ENCODE data around the gene KCND2. TPM values are rescaled to one million over a fixed set of nuclear protein-coding genes. Genes with fewer than 3 reads are reported as not detected.

Gene KCND2
- total RNA-seq, 1 donor from 2014 or later, result 2.9 TPM

- peaks cover under 1% of the 10 kb centered on the region for H3K9me3 Mint-ChIP-seq
- TF ChIP-seq CTCF (IDR thresholded peaks at IDR 0.05) (no peak), EZH2phosphoT487 (IDR thresholded peaks at IDR 0.05) (no peak)
These were observed 232.8 kb downstream of the KCND2 start for GRCh38 chr7:120505770-120506169.

GRCh38 chr7:120512701-120513100 lies 239.7 kb downstream of the KCND2 start:
- Histone ChIP-seq H3K4me1 (peaks cover 12% of the 10 kb centered on the region), H4K20me1 (ENCODE audit: low read depth) (no peaks in the 10 kb centered on the region), H3K27ac (no peak overlapping the region), H3K36me3 (no peaks in the 10 kb centered on the region), H3K9me3 (ENCODE audit: low read depth) (no peaks in the 10 kb centered on the region), H2AFZ (replicated peaks) (no peak overlapping the region), H3F3A (ENCODE audit: low read depth) (no peaks in the 10 kb centered on the region), H3K9ac (no peak overlapping the region), H3K79me2 (ENCODE audit: low read depth) (no peaks in the 10 kb centered on the region), H3K4me2 (no peak overlapping the region), H3K27me3 (no peaks in the 10 kb centered on the region), H3K4me3 (no peak overlapping the region)
- Mint-ChIP-seq H3K36me3 (no peaks in the 10 kb centered on the region), H3K27ac (no peak overlapping the region), H3K9me3 (peaks cover 2% of the 10 kb centered on the region), H3K27me3 (ENCODE audit: insufficient read depth, low read depth) (no peaks in the 10 kb centered on the region), H3K4me3 (no peak overlapping the region), H3K4me1 (peaks cover 6% of the 10 kb centered on the region)
- TF ChIP-seq CTCF (IDR thresholded peaks at IDR 0.05) (no peak), EZH2phosphoT487 (IDR thresholded peaks at IDR 0.05) (no peak), EZH2 (IDR thresholded peaks at IDR 0.05) (no peak)
- DNase-seq (ENCODE audit: low spot score), result peak; percentile 19

More at GRCh38 chr7:120505770-120506169, 232.8 kb downstream of the KCND2 start:
- H3K27ac ChIP-seq, result no peak overlapping the region
- H3K9me3 ChIP-seq (ENCODE audit: low read depth), result no peaks in the 10 kb centered on the region
- Mint-ChIP-seq H3K27me3 (ENCODE audit: insufficient read depth, low read depth) (no peaks in the 10 kb centered on the region), H3K27ac (no peak overlapping the region), H3K4me3 (no peak overlapping the region), H3K4me1 (peaks cover 17% of the 10 kb centered on the region), H3K36me3 (no peaks in the 10 kb centered on the region)
- no peak overlapping the region for H3K4me2 ChIP-seq
- no peaks in the 10 kb centered on the region for H4K20me1 ChIP-seq (ENCODE audit: low read depth)
- no peaks in the 10 kb centered on the region for H3K36me3 ChIP-seq
- H2AFZ ChIP-seq (replicated peaks), result no peak overlapping the region
- peaks cover 42% of the 10 kb centered on the region for H3K4me1 ChIP-seq
- H3K4me3 ChIP-seq, result no peak overlapping the region
- no peak for DNase-seq (ENCODE audit: low spot score)
- H3K79me2 ChIP-seq (ENCODE audit: low read depth), result no peaks in the 10 kb centered on the region
- H3K9ac ChIP-seq, result no peak overlapping the region
- no peaks in the 10 kb centered on the region for H3K27me3 ChIP-seq
- H3F3A ChIP-seq (ENCODE audit: low read depth), result peaks cover 16% of the 10 kb centered on the region

GRCh38 chr7:120519224-120519623 lies 246.2 kb downstream of the KCND2 start:
- H3K27ac Mint-ChIP-seq, result no peak overlapping the region
- H3K9me3 ChIP-seq (ENCODE audit: low read depth), result no peaks in the 10 kb centered on the region

More at GRCh38 chr7:120519224-120519623, 246.2 kb downstream of the KCND2 start:
- H3K79me2 ChIP-seq (ENCODE audit: low read depth), result no peaks in the 10 kb centered on the region
- no peaks in the 10 kb centered on the region for H3K36me3 ChIP-seq
- Mint-ChIP-seq H3K4me1 (peaks cover 5% of the 10 kb centered on the region), H3K4me3 (no peak overlapping the region), H3K36me3 (no peaks in the 10 kb centered on the region), H3K9me3 (no peaks in the 10 kb centered on the region), H3K27me3 (ENCODE audit: insufficient read depth, low read depth) (no peaks in the 10 kb centered on the region)
- H3K4me3 ChIP-seq, result no peak overlapping the region
- no peak overlapping the region for H3K27ac ChIP-seq
- H3K9ac ChIP-seq, result no peak overlapping the region
- peaks cover 17% of the 10 kb centered on the region for H3K4me1 ChIP-seq
- H3F3A ChIP-seq (ENCODE audit: low read depth), result peaks cover 17% of the 10 kb centered on the region
- peak overlapping the region; percentile 59 for H2AFZ ChIP-seq (replicated peaks)
- DNase-seq (ENCODE audit: low spot score), result no peak
- no peaks in the 10 kb centered on the region for H4K20me1 ChIP-seq (ENCODE audit: low read depth)
- H3K27me3 ChIP-seq, result no peaks in the 10 kb centered on the region
- no peak overlapping the region for H3K4me2 ChIP-seq
- TF ChIP-seq EZH2 (IDR thresholded peaks at IDR 0.05), result no peak
- no peak for TF ChIP-seq CTCF (IDR thresholded peaks at IDR 0.05)
- TF ChIP-seq EZH2phosphoT487 (IDR thresholded peaks at IDR 0.05), result no peak
